ENCODE data around the gene CFAP100.

Gene CFAP100

DNA sequence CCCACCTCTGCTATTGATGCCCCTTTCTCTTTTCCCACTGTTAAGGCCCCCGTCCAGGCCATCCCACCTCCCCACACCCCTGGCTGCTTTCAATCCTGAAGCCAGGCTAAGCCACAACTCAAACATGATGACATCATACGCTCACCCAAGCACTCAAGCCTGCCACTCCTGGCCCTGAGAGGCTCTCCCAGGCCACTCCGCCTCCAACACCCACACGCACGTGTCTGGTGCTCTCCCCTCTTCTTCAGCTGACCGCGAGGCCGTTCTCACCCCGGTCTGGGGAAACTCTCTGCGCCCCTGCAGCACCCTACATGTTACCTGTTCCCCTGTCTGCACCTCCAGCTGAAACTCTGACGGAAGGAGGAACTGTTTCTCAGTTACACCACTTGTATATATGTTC, 74.8 kb downstream of the CFAP100 start:
- no peak for DNase-seq (ENCODE audit: low read depth)
- TF ChIP-seq, protein P1, sequence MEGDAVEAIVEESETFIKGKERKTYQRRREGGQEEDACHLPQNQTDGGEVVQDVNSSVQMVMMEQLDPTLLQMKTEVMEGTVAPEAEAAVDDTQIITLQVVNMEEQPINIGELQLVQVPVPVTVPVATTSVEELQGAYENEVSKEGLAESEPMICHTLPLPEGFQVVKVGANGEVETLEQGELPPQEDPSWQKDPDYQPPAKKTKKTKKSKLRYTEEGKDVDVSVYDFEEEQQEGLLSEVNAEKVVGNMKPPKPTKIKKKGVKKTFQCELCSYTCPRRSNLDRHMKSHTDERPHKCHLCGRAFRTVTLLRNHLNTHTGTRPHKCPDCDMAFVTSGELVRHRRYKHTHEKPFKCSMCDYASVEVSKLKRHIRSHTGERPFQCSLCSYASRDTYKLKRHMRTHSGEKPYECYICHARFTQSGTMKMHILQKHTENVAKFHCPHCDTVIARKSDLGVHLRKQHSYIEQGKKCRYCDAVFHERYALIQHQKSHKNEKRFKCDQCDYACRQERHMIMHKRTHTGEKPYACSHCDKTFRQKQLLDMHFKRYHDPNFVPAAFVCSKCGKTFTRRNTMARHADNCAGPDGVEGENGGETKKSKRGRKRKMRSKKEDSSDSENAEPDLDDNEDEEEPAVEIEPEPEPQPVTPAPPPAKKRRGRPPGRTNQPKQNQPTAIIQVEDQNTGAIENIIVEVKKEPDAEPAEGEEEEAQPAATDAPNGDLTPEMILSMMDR (conservative IDR thresholded peaks at IDR 0.05; ENCODE audit: control insufficient read depth, insufficient read depth, low read depth, low read length), result no peak
- H3K4me3 ChIP-seq (ENCODE audit: control insufficient read depth, low read depth, low read length), result no peak overlapping the region

DNA sequence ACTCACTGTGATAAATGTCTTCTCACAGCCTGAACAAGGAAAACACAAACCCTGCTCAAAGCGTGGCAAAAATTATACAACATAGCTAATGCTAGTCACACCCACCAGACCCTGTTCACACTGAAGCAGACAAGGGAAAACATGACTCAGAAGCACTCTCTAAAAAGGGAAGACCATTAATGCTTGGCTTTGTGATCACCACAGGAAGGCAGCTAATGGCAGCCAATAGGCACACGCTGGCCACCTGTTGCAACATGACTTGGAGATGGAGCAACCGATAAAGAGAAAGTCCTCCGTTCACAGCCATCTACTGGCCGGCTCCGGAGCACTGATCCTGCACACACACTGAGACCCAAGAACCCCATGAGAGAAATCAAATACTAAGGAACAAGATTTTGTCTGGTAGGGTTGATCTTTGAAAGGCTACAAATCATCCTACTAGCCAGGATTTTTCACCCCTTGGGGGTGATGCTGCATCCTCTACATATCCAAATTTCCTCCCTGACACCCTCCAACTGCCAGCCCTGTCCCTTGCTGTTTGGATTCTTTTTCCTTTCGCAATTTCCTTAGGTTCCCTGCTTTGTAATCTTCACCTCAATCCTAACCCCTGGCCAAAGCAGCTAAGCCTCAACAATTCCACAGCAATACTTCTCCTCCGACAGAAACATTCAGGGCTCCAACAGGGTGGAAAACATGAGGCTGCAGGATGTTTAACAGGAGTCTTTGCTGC, 77.7 kb downstream of the CFAP100 start:
- H3K4me3 ChIP-seq (ENCODE audit: control insufficient read depth, low read depth, low read length), result peak overlapping the region; percentile 5

DNA sequence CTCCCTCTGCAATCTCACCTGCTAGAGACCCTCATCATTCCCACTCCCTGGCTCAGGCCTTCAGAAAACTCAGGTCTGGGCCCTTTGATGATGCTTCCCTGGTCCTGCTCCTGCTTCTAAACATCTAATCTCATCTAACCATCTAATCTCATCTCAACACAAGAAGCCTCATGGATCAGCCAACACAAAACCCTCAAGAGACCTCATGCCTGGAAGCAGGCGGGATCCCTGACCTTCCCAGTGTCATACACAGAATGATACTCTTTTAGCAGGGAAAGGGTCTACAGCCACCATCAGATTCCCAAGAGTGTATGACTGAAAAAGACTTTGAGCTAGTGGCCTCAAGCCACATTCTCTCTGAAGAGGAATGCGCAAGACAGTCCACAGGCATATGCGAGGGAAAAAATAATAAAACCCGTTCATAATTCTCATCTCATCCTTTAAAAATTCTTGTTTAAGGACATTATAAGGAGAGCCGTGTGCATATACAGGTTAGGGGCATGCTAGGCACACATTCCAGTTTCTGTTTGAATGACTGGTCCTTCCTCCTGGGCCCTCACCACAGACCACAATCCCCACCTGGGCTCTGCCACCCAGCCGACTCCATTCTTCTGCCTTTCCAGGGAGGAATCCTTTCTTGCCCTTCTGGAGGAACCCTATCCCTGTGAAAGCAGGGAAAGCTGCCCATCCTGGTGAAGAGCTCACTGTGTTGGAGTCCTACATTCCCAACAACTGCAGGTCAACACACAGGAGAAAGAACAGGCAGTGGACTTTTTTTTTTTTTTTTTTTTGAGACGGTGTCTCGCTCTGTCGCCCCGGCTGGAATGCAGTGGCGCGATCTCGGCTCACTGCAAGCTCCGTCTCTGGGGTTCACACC, 78.8 kb downstream of the CFAP100 start:
- DNase-seq (ENCODE audit: low read depth), result no peak
- TF ChIP-seq, protein P1 (conservative IDR thresholded peaks at IDR 0.05; ENCODE audit: control insufficient read depth, insufficient read depth, low read depth, low read length), result no peak
- H3K4me3 ChIP-seq (ENCODE audit: control insufficient read depth, low read depth, low read length), result peak overlapping the region; percentile 13

More for the DNA sequence above, 77.7 kb downstream of the CFAP100 start:
- TF ChIP-seq, protein P1 (conservative IDR thresholded peaks at IDR 0.05; ENCODE audit: control insufficient read depth, insufficient read depth, low read depth, low read length), result peak; percentile 16
- DNase-seq (ENCODE audit: low read depth), result peak; percentile 89

DNA sequence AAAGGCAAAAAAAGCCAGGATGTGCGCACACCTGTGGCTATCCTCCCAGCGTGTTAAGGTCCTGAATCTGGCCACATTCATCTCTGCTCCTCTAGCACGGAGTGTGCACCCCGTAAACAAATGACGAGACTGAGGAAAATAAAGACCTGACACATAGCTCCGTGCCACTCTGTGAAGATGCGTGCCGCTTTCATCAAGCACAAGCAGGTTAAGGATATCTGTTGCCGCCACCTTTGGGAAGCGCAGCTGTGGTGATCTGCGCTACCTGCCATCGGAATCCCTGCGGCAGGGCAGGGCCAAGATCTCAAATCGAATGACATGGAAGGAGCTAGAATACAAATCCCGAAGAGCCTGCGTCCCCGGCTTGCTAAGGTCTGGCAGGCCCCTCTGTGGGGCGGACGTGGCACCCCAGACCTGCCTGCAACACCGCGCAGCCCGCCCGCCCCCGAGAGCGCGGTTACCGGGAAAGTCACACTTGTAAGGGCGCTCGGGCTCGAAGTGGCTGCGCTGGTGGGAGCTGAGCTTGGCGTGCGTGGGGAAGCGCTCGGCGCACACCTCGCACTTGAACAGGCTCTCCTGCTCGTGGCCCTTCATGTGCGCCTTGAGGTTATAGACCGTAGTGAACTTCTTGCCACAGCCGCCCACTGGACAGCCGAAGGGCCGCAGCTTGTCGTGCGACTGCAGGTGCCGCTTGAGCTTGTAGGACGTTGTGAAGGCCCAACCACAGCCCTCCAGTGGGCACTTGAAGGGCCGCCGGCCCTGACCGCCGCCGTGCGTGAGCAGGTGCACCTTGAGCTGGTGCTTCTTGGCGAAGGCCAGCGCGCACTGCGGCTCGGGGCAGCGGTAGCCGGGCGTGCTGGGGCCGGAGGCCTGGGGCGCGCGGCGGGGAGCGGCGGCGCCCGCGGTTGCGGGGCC, 80.0 kb downstream of the CFAP100 start:
- DNase-seq (ENCODE audit: low read depth), result peak; percentile 30
- TF ChIP-seq, protein P1 (conservative IDR thresholded peaks at IDR 0.05; ENCODE audit: control insufficient read depth, insufficient read depth, low read depth, low read length), result no peak
- H3K4me3 ChIP-seq (ENCODE audit: control insufficient read depth, low read depth, low read length), result peak overlapping the region; percentile 61

DNA sequence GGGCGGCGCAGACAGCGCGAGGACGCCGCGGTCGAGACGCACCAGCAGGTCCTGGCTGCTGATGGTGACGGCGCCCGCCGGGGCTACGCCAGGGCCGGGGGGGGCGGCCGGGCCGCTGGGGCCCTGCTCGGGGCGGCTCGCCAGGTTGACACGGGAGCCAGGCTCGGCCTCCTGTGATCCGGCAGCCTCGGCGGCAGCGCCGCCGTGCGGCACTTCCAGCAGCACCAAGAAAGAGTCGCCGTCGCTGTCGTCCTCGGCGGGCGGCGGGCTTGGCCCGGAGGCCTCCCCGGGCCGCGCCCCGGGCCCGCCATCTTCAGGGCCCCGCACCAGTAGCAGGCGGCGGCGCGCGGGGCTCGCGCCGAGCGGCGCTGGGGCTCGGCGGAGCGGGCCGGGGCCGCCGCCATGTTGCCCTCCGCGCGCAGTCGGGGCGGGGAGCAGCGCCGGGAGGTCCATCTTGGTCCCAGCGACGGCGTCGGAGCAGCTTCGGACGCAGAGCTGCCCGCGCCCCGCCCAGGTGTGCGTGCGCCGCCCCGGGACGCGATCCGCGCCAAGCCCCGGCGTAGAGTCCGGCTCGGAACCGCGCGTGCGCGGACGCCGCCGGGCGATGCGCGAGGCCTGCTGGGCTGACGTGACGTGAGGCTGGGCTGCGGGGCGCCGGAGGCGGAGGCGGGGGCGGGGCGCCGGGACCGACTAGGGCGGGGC, 80.9 kb downstream of the CFAP100 start, which contains the start of gene ZXDC:
Gene ZXDC (minus strand): TSS at position 479 of the 702 bp plus-strand sequence. CDS start 26 bp downstream, at position 453.
- H3K4me3 ChIP-seq (ENCODE audit: control insufficient read depth, low read depth, low read length), result peak within 1 kb of the TSS; percentile 85
- TF ChIP-seq, protein P1 (conservative IDR thresholded peaks at IDR 0.05; ENCODE audit: control insufficient read depth, insufficient read depth, low read depth, low read length), result peak; percentile 26
- DNase-seq (ENCODE audit: low read depth), result peak; percentile 90

Measured in fibroblast of mammary gland (primary cell).